NOMO-1 treated with dmso at 0.1 percent for 144 hours (cell line): ENCODE data around the gene RNU1-2.
"Not testable (repeated sequence)": the region's sequence is repeated elsewhere in the genome, so short reads cannot be mapped to it uniquely, and the experiment has no call there.

Experiments
- DNase-seq: peaks from one replicate; lab custom pipeline; 2025; ENCODE audit not compliant: unreplicated experiment; lab: John Stamatoyannopoulos, UW

Gene RNU1-2

GRCh38 chr1:16907870-16908758 lies 12.3 kb downstream of the RNU1-2 start:
- DNase-seq, result no peak

DNA sequence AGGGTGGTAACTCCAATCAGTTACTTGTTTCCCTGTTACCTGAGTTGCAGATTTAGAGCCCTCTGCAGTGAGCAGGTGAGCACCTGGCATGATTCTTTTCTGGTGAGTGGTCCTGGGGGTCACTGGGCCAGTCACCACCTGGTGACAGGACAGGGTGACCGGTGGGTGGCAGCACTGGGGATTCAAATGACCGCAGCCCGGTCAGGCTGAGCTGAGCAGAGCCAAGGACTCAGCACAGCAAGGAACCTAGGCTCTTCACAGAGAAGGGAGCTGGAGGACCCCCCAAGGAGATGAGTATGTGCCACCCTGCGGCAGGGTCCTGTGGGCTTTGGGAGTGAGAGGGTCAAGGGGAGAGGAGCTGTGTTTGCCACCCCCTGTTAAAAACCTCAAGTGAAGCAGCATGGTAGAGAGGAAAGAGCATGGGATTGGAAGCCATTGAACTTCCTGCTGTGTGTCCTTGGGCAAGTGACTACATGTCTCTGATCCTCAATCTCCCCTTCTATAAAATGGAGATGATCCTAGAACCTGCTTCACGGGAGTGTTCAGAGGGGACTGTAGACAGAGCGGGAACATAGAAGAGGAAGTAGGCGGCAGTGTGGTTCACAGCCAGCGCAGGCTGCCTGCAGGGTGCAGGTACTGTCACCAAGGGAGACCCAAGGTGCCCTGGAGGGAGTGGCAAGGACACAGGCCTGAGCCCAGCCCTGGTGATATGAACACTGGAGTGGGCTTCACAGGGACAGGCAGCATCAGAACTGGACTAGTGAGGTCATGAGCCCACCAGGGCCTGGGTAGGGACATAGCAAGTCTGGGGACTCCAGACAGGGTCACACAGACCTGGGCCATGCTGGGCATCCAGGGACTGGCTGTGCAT lies 16.3 kb downstream of the RNU1-2 start:
- DNase-seq, result not testable (repeated sequence)

- DNase-seq, result not testable (repeated sequence)
These were observed 17.0 kb downstream of the RNU1-2 start for GRCh38 chr1:16912742-16913141.

GRCh38 chr1:16913181-16913832 lies 17.5 kb downstream of the RNU1-2 start:
- DNase-seq, result no peak

DNA sequence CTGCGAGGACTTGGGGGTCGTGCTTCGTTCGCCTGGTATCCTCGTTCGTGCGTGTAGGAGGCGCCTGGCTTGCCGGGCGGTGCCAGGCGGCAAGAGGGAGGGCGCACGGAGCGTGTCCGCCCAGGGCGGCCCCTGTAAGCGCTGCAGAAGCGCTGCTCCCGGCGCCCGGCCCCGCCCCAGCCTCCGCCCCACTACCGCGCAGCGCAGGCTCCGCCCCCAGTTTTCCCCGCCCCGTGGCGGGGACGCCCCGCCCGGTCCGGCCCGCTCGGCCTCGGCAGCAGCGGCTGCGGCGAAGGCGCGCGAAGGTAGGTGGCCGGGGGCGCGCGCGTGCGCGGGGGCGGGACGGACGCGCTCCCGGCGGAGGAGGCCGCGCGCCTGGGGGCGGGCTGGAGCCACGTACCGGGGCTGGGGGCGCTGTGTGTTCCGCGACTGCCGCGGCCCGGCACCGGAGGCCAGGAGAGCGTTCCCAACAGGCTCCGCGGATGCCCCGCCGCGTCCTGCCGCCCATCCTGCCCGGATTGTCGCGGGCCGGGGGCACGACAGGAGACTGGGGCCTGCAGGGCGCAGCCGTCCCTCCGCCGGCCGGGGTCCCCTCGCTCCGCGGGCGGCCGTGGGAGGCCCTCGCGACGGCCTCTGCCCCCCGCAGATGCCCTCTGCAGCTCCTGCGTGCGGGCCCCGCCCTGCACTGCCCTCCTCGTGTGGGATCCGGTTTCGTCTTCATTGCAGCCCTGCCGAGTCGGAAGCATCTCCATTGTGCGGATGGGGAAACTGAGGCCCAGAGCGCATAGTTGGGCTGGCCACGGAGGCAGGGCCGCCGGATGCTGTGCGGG lies 18.3 kb downstream of the RNU1-2 start:
- peak; percentile 82 for DNase-seq

GRCh38 chr1:16914928-16915626 lies 19.3 kb downstream of the RNU1-2 start:
- DNase-seq, result not testable (repeated sequence)

- DNase-seq, result no peak
These were observed 19.8 kb downstream of the RNU1-2 start for GRCh38 chr1:16915627-16915973.

DNA sequence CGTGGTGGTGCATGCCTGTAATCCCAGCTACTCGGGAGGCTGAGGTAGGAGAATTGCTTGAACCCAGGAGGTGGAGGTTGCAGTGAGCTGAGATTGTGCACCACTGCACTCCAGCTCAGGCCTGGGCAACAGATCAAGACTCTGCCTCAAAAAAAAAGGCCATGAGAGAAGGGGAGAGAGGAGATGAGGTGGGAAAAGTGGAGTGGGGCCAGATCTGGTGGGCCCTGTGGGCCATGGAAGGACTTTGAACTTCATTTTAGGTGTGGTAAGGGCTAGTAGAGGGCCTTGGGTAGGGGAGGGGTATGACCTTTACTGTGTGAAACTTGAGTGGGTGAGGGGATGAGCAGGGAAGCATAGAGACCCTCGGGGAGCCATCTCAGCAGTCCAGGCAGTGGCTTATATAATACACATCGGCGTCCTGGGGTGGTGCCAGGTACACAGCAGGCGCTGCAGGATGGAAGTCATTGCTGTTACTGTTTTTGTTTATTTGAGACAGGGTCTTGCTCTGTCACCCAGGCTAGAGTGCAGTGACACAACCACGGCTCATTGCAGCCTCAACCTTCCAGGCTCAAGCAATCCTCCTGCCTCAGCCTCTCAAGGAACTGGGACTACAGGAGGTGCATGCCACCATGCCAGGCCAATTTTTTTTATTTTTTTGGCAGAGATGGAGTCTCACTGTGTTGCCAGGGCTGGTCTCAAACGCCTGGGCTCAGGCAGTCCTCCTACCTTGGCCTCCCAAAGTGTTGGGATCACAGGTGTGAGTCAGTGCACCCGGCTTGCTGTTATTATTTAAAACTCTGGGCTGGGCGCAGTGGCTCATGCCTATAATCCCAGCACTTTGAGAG lies 20.5 kb downstream of the RNU1-2 start:
- not testable (repeated sequence) for DNase-seq

DNA sequence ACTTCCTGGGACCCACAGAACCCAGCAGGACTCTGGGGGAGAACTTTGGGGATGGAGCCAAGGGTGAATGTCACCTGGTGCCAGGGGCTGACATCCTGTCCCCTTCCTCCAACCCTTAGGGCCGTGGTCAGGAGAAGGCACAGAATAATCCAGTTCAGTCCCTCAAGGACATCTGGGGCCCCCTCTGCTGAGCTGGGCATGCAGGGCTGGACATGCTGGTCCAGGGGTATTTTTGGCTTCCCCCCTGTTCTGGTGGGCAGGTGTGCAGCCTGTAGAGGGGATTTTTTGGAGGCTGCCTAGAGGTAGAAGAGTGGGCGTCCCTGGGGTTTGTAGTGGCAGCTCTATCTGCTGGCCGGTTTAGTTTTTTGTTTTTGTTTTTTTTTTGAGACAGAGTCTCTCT lies 22.6 kb downstream of the RNU1-2 start:
- DNase-seq, result no peak

- not testable (repeated sequence) for DNase-seq
These were observed 23.3 kb downstream of the RNU1-2 start for GRCh38 chr1:16918936-16919665.

GRCh38 chr1:16920951-16921350 lies 25.2 kb downstream of the RNU1-2 start:
- DNase-seq, result no peak

- no peak for DNase-seq
These were observed 25.8 kb downstream of the RNU1-2 start, which contains the start of gene CROCC for GRCh38 chr1:16921391-16922185. CROCC (plus strand) TSS chr1:16921931; CDS start chr1:16922019, 88 bp downstream.

DNA sequence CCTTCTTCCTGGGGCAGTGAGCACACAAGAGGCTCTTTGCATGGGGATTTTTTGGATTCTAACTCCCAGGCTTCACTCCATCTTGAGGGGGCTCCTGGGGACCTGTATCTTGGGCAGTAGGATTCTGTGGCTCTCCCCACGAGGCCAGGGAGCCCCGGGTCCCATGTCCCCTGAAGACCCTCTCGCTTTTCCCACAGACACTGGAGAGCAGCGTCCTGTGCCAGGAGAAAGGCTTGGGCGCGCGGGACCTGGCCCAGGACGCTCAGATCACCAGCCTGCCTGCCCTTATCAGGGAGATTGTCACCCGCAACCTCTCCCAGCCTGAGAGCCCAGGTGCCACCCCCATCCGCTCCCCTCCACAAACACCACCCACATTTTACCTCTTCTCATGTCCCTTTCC lies 26.7 kb downstream of the RNU1-2 start:
- DNase-seq, result no peak

DNA sequence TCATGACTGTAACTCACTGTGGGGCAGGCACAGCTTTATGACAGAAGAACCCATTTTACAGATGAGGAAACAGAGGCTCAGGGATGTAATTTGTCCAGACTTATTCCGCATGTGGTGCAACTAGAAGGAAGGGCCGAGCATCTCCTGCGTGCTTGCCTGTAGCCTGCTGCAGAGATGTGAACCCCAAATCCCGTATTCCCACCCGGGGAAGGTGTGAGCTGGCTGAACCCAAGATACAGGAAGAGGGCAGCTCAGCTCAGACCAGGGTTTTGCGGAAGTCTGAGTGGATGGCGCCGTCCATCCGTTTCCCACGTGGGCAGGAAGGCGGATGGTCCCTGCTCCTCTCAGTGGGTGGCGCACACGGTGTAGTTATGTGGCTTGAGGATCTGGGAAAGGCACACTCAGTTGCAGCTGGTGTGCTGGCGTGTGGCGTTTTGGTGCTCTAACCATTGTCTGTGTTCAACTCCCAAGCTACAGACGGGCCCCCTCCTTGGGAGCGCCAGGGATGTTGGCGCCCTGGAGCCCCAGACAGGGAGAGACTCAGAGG lies 27.2 kb downstream of the RNU1-2 start:
- no peak for DNase-seq

DNA sequence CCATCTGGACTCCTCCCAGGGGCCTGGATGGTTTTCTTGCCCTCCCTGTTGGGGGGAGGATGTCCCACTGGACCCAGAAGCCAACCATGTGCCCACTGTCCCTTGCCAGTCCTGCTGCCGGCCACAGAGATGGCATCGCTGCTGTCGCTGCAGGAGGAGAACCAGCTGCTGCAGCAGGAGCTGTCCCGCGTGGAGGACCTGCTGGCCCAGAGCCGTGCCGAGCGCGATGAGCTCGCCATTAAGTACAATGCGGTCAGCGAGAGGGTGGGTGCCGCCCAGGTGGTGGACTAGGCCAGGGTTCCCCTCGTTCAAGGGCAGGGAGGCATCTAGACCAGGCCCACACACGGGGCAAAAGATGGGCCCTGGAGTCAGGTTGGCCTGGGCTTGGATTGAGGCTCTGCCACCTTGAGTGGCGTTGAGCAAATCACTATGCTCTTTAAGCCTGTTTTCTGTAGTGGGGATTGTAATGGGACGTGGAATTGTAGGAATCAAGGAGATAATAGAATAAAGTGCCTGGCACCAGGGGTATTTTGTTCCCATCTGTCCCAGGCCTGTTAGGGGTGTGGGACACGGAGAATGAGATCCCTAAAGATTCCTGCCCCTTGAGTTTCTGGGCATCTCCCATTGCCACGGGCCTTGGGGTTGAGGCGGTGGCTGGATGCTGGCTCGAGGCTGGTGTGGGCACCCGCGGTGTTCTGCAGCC lies 28.6 kb downstream of the RNU1-2 start:
- DNase-seq, result no peak

- no peak for DNase-seq
These were observed 29.2 kb downstream of the RNU1-2 start for GRCh38 chr1:16924919-16925477.
